GM18505 (cell line): Measurements from ENCODE around the gene PDE2A.

Experiments used
- ATAC-seq: cut with Tn5 transposase; IDR thresholded peaks from one replicate; pipeline ENCODE4 v1.9.1; 2021; ENCODE audit not compliant: unreplicated experiment
- POLR2A ChIP-seq: IDR thresholded peaks from 4 replicates; pipeline ENCODE4 v1.6.1; 2011; ENCODE audit warnings: borderline replicate concordance; ENCODE audit not compliant: insufficient read depth, insufficient read length; ENCODE audit errors: extremely low read depth

PDE2A gene

GRCh38 chr11:72581067-72581466 lies 93.2 kb downstream of the PDE2A start:
- no peak for ATAC-seq
- TF ChIP-seq POLR2A, result no peak

GRCh38 chr11:72580642-72580950 lies 93.6 kb downstream of the PDE2A start:
- no peak for ATAC-seq
- TF ChIP-seq POLR2A, result no peak

- no peak for ATAC-seq
- no peak for TF ChIP-seq POLR2A
Observed at GRCh38 chr11:72579816-72580641, 94.2 kb downstream of the PDE2A start.

- TF ChIP-seq POLR2A, result no peak
- no peak for ATAC-seq
Observed at GRCh38 chr11:72578991-72579815, 95.0 kb downstream of the PDE2A start.

- TF ChIP-seq POLR2A, result no peak
- no peak for ATAC-seq
Observed at GRCh38 chr11:72578566-72578965, 95.7 kb downstream of the PDE2A start.

GRCh38 chr11:72578051-72578450 lies 96.2 kb downstream of the PDE2A start:
- ATAC-seq, result no peak
- no peak for TF ChIP-seq POLR2A

- TF ChIP-seq POLR2A, result no peak
- ATAC-seq, result no peak
Observed at GRCh38 chr11:72577271-72577721, 96.9 kb downstream of the PDE2A start.

GRCh38 chr11:72576661-72577060 lies 97.6 kb downstream of the PDE2A start:
- no peak for TF ChIP-seq POLR2A
- no peak for ATAC-seq

GRCh38 chr11:72576243-72576595 lies 98.0 kb downstream of the PDE2A start:
- no peak for ATAC-seq
- TF ChIP-seq POLR2A, result no peak

- TF ChIP-seq POLR2A, result no peak
- ATAC-seq, result no peak
Observed at GRCh38 chr11:72575533-72576242, 98.5 kb downstream of the PDE2A start.

GRCh38 chr11:72574548-72575460 lies 99.4 kb downstream of the PDE2A start:
- ATAC-seq, result no peak
- TF ChIP-seq POLR2A, result no peak

- TF ChIP-seq POLR2A, result no peak
Observed at GRCh38 chr11:72573855-72574445, 100.3 kb downstream of the PDE2A start.

More at GRCh38 chr11:72573855-72574445, 100.3 kb downstream of the PDE2A start:
- ATAC-seq, result no peak
